ENCODE measurements around the gene DZIP3. TPM values are rescaled to one million over a fixed set of nuclear protein-coding genes. Genes with fewer than 3 reads are reported as not detected.

DZIP3 gene
- total RNA-seq, 1 experiment from 2014 or later = 22.1 TPM

DNA sequence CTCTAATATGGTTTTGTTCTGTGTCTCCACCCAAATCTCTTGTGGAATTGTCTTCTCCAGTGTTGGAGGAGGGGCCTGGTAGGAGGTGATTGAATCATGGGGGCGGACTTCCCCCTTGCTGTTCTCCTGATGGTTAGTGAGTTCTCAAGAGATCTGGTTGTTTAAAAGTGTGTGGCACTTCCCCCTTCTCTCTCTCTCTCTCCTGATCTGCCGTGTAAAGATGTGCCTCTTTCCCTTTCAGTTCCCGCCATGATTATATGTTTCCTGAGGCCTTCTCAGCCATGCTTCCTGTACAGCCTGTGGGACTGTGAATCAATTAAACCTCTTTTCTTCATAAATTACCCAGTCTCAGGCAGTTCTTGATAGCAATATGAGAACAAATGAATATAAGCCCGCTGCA, 134.6 kb downstream of the DZIP3 start:
- no peaks in the 10 kb centered on the region for H3K27me3 Mint-ChIP-seq (ENCODE audit: low read depth)
- Histone ChIP-seq H3T11ph (ENCODE audit: low read length) (no peak overlapping the region), H2AFZ (ENCODE audit: low read length) (no peak overlapping the region), H2BK20ac (ENCODE audit: low read depth, low read length, poor library complexity, severe bottlenecking) (no peak overlapping the region), H3K4me1 (ENCODE audit: insufficient read depth, low read length) (no peaks in the 10 kb centered on the region), H3K23me2 (ENCODE audit: insufficient read length, low read depth, low read length, poor library complexity, severe bottlenecking) (no peaks in the 10 kb centered on the region), H4K20me1 (ENCODE audit: control insufficient read depth, insufficient read depth, insufficient read length) (no peaks in the 10 kb centered on the region), H3K79me2 (ENCODE audit: insufficient read depth, low read length) (no peaks in the 10 kb centered on the region), H3K4ac (ENCODE audit: low read depth, low read length) (no peak overlapping the region), H3K18ac (ENCODE audit: insufficient read length, low read depth, low read length) (no peak overlapping the region), H2BK120ac (ENCODE audit: low read depth, low read length, poor library complexity, severe bottlenecking) (no peak overlapping the region), H3K27me3 (ENCODE audit: insufficient read depth, low read length) (no peaks in the 10 kb centered on the region), H3K9me3 (ENCODE audit: control insufficient read depth, low read depth, low read length) (no peaks in the 10 kb centered on the region), H4K5ac (ENCODE audit: insufficient read length, low read depth, low read length) (no peak overlapping the region), H3K23ac (ENCODE audit: insufficient read length, low read depth, low read length) (no peak overlapping the region), H3K4me2 (ENCODE audit: insufficient read depth, insufficient read length, low read length) (no peak overlapping the region), H3K79me1 (ENCODE audit: insufficient read depth, low read depth, low read length, poor library complexity, severe bottlenecking) (no peaks in the 10 kb centered on the region), H3K14ac (ENCODE audit: insufficient read depth, low read length) (no peak overlapping the region), H3K27ac (ENCODE audit: insufficient read length, low read depth, low read length) (no peak overlapping the region), H4K8ac (replicated peaks; ENCODE audit: insufficient read length, low read depth, low read length) (no peak overlapping the region), H2AK5ac (ENCODE audit: insufficient read length, low read length) (no peak overlapping the region), H2BK15ac (ENCODE audit: low read depth, low read length) (no peak overlapping the region), H3K9ac (ENCODE audit: extremely low read depth, insufficient read length, low read length) (no peak overlapping the region), H4K91ac (ENCODE audit: insufficient read length, low read depth, low read length) (no peak overlapping the region), H2BK12ac (ENCODE audit: insufficient read length, low read depth, low read length) (no peak overlapping the region), H2BK5ac (ENCODE audit: insufficient read length, low read length) (no peak overlapping the region), H3K56ac (ENCODE audit: insufficient read length, low read depth, low read length) (no peak overlapping the region)
- H3K4me1 Mint-ChIP-seq = peaks cover 3 to 4% of the 10 kb centered on the region in 2 experiments; a peak in 1 of 4 replicates
- DNase-seq = no peak
- no peaks in the 10 kb centered on the region; a peak in 1 of 5 replicates for H3K9me3 Mint-ChIP-seq
- WGBS (ENCODE audit: extremely low coverage, insufficient read length, low lambda C conversion rate) = no CpG with 5 or more reads among the region's 4 CpGs
- H3K36me3 Mint-ChIP-seq (ENCODE audit: insufficient read depth in 1 of 3, low read depth in 3 of 3) = no peaks in the 10 kb centered on the region
- TF ChIP-seq, protein P1, sequence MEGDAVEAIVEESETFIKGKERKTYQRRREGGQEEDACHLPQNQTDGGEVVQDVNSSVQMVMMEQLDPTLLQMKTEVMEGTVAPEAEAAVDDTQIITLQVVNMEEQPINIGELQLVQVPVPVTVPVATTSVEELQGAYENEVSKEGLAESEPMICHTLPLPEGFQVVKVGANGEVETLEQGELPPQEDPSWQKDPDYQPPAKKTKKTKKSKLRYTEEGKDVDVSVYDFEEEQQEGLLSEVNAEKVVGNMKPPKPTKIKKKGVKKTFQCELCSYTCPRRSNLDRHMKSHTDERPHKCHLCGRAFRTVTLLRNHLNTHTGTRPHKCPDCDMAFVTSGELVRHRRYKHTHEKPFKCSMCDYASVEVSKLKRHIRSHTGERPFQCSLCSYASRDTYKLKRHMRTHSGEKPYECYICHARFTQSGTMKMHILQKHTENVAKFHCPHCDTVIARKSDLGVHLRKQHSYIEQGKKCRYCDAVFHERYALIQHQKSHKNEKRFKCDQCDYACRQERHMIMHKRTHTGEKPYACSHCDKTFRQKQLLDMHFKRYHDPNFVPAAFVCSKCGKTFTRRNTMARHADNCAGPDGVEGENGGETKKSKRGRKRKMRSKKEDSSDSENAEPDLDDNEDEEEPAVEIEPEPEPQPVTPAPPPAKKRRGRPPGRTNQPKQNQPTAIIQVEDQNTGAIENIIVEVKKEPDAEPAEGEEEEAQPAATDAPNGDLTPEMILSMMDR (conservative IDR thresholded peaks at IDR 0.05) = no peak
- no peak overlapping the region for H3K4me3 Mint-ChIP-seq
- H3K27ac Mint-ChIP-seq = no peak overlapping the region

Data from H9 (cell line).